ENCODE data around the gene ZNRF2.

Gene ZNRF2

GRCh38 chr7:30411897-30412296 is 127.5 kb downstream of the ZNRF2 start:
- TF ChIP-seq CTCF (IDR thresholded peaks at IDR 0.05; ENCODE audit: insufficient read depth, low read depth, low read length, missing control alignments), result no peak
- DNase-seq (ENCODE audit: low read depth), result no peak
- no peak overlapping the region for H3K4me3 ChIP-seq (ENCODE audit: low read depth, low read length)

GRCh38 chr7:30412782-30413504 is 128.5 kb downstream of the ZNRF2 start:
- no peak overlapping the region for H3K4me3 ChIP-seq (ENCODE audit: low read depth, low read length)
- TF ChIP-seq CTCF (IDR thresholded peaks at IDR 0.05; ENCODE audit: insufficient read depth, low read depth, low read length, missing control alignments), result peak; percentile 52
- peak; percentile 71 for DNase-seq (ENCODE audit: low read depth)

GRCh38 chr7:30413864-30414263 is 129.5 kb downstream of the ZNRF2 start:
- no peak for TF ChIP-seq CTCF (IDR thresholded peaks at IDR 0.05; ENCODE audit: insufficient read depth, low read depth, low read length, missing control alignments)
- no peak overlapping the region for H3K4me3 ChIP-seq (ENCODE audit: low read depth, low read length)
- DNase-seq (ENCODE audit: low read depth), result no peak

All from GM12865 (cell line).